HEK293T (cell line): Measurements from ENCODE around the gene PLCB1.

ENCODE experiments used
- CTCF ChIA-PET: fragments of 350-600 bp; formaldehyde crosslinking; extraction: SDS; loops from one replicate; lab custom pipeline; 2021; ENCODE audit warnings: antibody characterized with exemption, inconsistent platforms; lab: Yijun Ruan, JAX
- POLR2A ChIA-PET: fragments of 350-600 bp; formaldehyde crosslinking; extraction: SDS; loops from one replicate; lab custom pipeline; 2020; ENCODE audit warnings: antibody characterized with exemption, inconsistent platforms; lab: Yijun Ruan, JAX
- DNase-seq: peaks from one replicate; pipeline ENCODE4 v3.0.0; 2012; ENCODE audit warnings: mixed read lengths; ENCODE audit errors: extremely low spot score
- ARNT ChIP-seq: fragments of 450-650 bp; IDR thresholded peaks from 2 replicates; pipeline ENCODE4 v1.6.1; 2017; ENCODE audit warnings: mild to moderate bottlenecking
- BHLHE40 ChIP-seq: fragments of 450-650 bp; IDR thresholded peaks from 2 replicates; pipeline ENCODE4 v1.6.1; 2016; ENCODE audit warnings: mild to moderate bottlenecking, moderate library complexity, borderline replicate concordance
- CTBP1 ChIP-seq: fragments of 450-650 bp; IDR thresholded peaks from 2 replicates; pipeline ENCODE4 v1.6.1; 2016; ENCODE audit warnings: borderline replicate concordance
- ELF4 ChIP-seq: fragments of 450-650 bp; IDR thresholded peaks from 2 replicates; pipeline ENCODE4 v1.6.1; 2017; ENCODE audit warnings: antibody characterized with exemption
- FOXA1 ChIP-seq: fragments of 450-650 bp; IDR thresholded peaks from 2 replicates; pipeline ENCODE4 v1.6.1; 2016; ENCODE audit warnings: mild to moderate bottlenecking
- FOXK2 ChIP-seq: fragments of 450-650 bp; IDR thresholded peaks from 2 replicates; pipeline ENCODE4 v1.6.1; 2016; ENCODE audit warnings: mild to moderate bottlenecking
- FOXM1 ChIP-seq: fragments of 450-650 bp; IDR thresholded peaks from 2 replicates; pipeline ENCODE4 v1.6.1; 2017; ENCODE audit warnings: mild to moderate bottlenecking, borderline replicate concordance
- HDGF ChIP-seq: fragments of 450-650 bp; IDR thresholded peaks from 2 replicates; pipeline ENCODE4 v1.6.1; 2017; ENCODE audit warnings: antibody characterized with exemption, borderline replicate concordance
- L3MBTL2 ChIP-seq: fragments of 450-650 bp; conservative IDR thresholded peaks from 2 replicates; pipeline ENCODE4 v1.6.1; 2016; ENCODE audit warnings: mild to moderate bottlenecking
- LEF1 ChIP-seq: fragments of 450-650 bp; IDR thresholded peaks from 2 replicates; pipeline ENCODE4 v1.6.1; 2017; ENCODE audit warnings: mild to moderate bottlenecking, borderline replicate concordance
- NFRKB ChIP-seq: fragments of 450-650 bp; IDR thresholded peaks from 2 replicates; pipeline ENCODE4 v1.6.1; 2016; ENCODE audit warnings: mild to moderate bottlenecking, moderate library complexity
- PKNOX1 ChIP-seq: fragments of 450-650 bp; IDR thresholded peaks from 2 replicates; pipeline ENCODE4 v1.6.1; 2016
- SP1 ChIP-seq: fragments of 450-650 bp; IDR thresholded peaks from 2 replicates; pipeline ENCODE4 v1.6.1; 2017
- SUZ12 ChIP-seq: fragments of 450-650 bp; IDR thresholded peaks from 2 replicates; pipeline ENCODE4 v1.6.1; 2016; ENCODE audit warnings: mild to moderate bottlenecking
- TARDBP ChIP-seq: fragments of 450-650 bp; IDR thresholded peaks from 2 replicates; pipeline ENCODE4 v1.6.1; 2016
- ZNF384 ChIP-seq: fragments of 450-650 bp; IDR thresholded peaks from 2 replicates; pipeline ENCODE4 v1.6.1; 2016

PLCB1 gene

DNA sequence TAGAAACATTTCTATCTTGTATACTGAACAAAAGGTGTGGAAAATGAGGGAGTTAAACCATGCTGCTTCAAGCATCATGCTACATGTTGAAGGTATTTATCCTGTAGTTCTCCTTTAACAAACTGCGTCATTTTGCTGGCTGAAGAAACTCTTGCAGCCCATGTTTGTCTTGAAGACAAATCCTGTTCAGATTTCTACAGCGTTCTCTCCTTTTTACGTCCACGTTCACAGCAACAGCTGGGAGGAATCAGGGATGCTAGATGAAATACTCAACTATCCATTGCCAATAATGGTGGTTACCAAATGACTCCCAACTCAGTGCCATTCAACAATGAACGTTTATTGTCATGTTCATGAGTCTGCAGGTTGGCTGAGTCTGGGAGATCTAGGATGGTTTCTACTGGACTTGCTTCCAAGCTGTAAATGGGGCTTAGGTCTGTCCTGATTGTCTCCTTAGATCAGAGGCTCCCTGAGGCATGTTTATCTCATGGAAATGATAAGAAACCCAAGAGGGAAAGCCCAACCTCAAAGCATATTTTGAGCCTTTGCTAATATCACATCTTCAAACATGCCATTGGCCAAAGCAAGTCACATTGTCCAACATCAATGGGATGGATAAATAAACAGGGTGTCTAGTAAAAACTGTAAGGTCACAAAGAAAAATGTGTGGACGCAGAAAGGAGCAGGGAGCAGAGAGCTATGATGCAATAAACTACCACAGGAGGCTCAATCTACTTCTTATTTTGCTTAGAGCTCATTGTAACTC lies 2.7 kb upstream of the PLCB1 start:
- ChIA-PET CTCF (no interaction called here), POLR2A (no interaction called here)
- TF ChIP-seq HDGF (no peak), LEF1 (no peak), L3MBTL2 (no peak), NFRKB (no peak), CTBP1 (no peak), FOXA1 (no peak), FOXK2 (no peak), SP1 (no peak), BHLHE40 (no peak), ZNF384 (no peak), ARNT (no peak), ELF4 (no peak), FOXM1 (no peak)
- DNase-seq: no peak

GRCh38 chr20:8130840-8131526 lies 1.1 kb upstream of the PLCB1 start:
- TF ChIP-seq FOXA1 (no peak), SUZ12 (no peak), NFRKB (no peak), ZNF384 (no peak), ARNT (no peak), BHLHE40 (no peak), ELF4 (no peak), TARDBP (no peak)
- CTCF ChIA-PET: no interaction called here
- DNase-seq: no peak
- POLR2A ChIA-PET: no interaction called here

GRCh38 chr20:8132484-8133309 lies 631 bp downstream of the PLCB1 start:
- TF ChIP-seq PKNOX1 (no peak), SUZ12 (no peak), HDGF (no peak), BHLHE40 (no peak), SP1 (no peak), CTBP1 (no peak), FOXA1 (no peak), FOXM1 (no peak), FOXK2 (no peak), TARDBP (no peak), ARNT (no peak), L3MBTL2 (no peak), ZNF384 (no peak), ELF4 (no peak), LEF1 (no peak)
- POLR2A ChIA-PET: no interaction called here
- DNase-seq: peak; percentile 23
- CTCF ChIA-PET: no interaction called here

GRCh38 chr20:8133310-8133768 lies 1.3 kb downstream of the PLCB1 start:
- ChIA-PET POLR2A (no interaction called here), CTCF (no interaction called here)
- no peak for DNase-seq
- no peak for TF ChIP-seq SP1
- TF ChIP-seq ARNT: no peak
- no peak for TF ChIP-seq BHLHE40
- TF ChIP-seq ZNF384: no peak
- no peak for TF ChIP-seq HDGF
- no peak for TF ChIP-seq NFRKB
- no peak for TF ChIP-seq LEF1
- TF ChIP-seq CTBP1: no peak
- no peak for TF ChIP-seq FOXA1
- TF ChIP-seq FOXK2: no peak
- TF ChIP-seq TARDBP: no peak
- TF ChIP-seq PKNOX1: no peak
- no peak for TF ChIP-seq SUZ12
- no peak for TF ChIP-seq ELF4
- no peak for TF ChIP-seq L3MBTL2
- no peak for TF ChIP-seq FOXM1

DNA sequence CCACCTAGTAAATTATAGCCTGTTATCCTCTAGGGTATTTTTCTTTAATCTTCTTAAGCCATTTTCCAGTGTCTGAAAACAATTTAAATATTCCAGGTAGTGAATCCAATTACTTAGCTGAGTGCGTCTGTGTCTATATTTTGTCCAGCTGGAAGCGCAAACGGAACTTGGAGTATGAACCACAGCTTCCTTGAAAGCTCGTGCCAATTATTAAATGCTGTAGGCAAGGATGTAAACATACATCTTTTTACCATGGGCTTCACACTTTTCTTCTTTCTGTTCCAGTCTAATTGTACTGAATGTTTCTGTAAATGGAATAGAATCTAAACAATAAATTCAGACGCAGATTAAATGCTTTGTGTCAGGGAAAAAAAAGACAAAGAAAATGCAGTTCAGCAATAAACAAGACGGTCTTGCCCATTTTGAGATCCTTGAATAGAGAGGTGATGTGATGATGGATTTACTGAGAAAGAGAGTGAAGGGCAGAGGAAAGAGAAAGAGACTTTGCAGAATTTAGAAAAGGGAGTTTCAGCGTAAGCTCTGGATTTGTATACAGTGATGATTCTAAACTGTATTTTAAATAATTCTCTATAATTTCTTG lies 1.9 kb downstream of the PLCB1 start:
- TF ChIP-seq SUZ12 (no peak), TARDBP (no peak)
- DNase-seq: no peak
- ChIA-PET POLR2A (no interaction called here), CTCF (no interaction called here)
